GM18951 (cell line): ENCODE results near the gene MKRN2OS.

Experiments
- POLR2A ChIP-seq: IDR thresholded peaks from 4 replicates; pipeline ENCODE4 v1.6.1; 2011; ENCODE audit warnings: mild to moderate bottlenecking; ENCODE audit not compliant: insufficient read length, insufficient read depth; ENCODE audit errors: extremely low read depth
- in situ Hi-C: fragments of 300-500 bp; cut with MboI; formaldehyde crosslinking; loops from one replicate; pipeline ENCODE4 v1.12.0; 2022; ENCODE audit warnings: low sequenced_read_pairs, mixed read lengths, inconsistent platforms; ENCODE audit not compliant: unreplicated experiment

MKRN2OS gene

DNA sequence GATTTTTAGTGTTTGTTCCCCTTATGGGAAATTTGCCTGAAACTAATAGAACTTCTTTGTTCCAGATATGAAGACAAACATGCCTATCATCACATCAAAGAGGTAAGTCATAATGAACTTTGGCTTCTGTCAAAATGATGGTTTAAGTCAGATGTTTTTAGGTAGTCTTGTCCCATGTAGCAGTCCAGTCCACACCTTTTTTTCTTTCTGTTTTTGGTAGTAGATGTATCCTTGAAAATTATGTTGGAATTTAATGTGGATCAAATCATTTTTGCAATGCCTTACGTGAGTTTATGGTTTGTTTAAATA is 48.9 kb downstream of the MKRN2OS start:
- TF ChIP-seq POLR2A: no peak
- in situ Hi-C loops: no loop called here

DNA sequence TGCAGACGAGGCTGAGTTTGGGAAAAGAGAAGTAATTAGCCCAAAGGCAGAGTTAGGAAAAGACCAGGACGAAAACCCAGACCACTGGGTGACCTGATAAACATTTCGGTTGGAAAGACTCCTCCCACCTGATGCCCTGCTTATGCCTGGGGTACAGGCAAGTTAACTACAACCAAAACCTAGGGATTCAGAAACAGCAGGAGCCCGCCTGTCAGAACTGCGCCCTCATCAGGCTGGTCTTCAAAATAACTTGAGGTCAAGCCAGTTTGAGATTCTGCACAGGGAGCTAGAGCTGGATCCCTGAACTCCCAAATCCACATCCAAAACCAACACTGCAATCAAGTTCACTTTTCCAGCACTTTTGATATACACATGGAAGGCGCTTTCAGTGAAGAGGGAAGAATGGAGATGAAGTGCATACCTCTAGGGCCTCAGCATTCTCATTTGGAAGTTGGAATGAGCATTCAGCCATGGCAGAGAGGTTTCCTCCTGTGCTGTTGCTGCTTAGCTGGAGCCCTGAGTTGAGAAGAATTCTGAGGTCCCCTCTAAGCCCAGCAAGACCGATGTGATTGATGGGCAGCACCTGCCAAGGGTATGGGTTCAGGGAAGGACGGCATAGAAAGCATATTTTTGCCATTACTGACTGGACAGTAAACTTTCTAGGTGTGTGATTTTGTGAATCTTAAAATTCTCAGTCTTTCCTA is 49.4 kb downstream of the MKRN2OS start:
- in situ Hi-C loops: no loop called here
- TF ChIP-seq POLR2A: no peak

- in situ Hi-C loops: no loop called here
- TF ChIP-seq POLR2A: no peak
These were observed 54.8 kb downstream of the MKRN2OS start for GRCh38 chr3:12490547-12490946.

DNA sequence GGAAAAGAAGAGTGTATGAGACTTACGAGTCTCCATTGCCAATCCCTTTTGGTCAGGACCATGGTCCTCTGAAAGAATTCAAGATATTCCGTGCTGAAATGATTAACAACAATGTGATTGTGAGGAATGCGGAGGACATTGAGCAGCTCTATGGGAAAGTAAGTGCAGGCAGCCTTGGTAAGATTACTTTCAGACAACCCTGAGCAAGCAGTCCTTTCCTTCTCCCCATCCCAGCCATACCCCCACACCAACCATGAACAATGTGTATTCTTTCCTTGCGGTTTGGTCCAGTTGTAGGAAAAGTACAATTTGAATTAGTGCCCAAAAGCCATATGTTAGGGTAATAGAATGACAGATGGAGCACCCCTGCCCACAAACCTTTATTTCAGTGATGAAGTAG is 55.5 kb downstream of the MKRN2OS start:
- no peak for TF ChIP-seq POLR2A
- in situ Hi-C loops: no loop called here
